ENCODE results near the gene SH3BP2. TPM values are rescaled to one million over a fixed set of nuclear protein-coding genes. Genes with fewer than 3 reads are reported as not detected.

The SH3BP2 gene
- total RNA-seq, 4 donors from 2014 or later, result 54.8 to 208 (median 102) TPM

GRCh38 chr4:2814627-2815270 lies 21.9 kb downstream of the SH3BP2 start:
- Histone ChIP-seq H3K27me3 (no peaks in the 10 kb centered on the region), H3K4me1 (peaks cover 4 to 61% (median 34%) of the 10 kb centered on the region in 4 donors), H3K4me3 (no peak overlapping the region), H3K27ac (peak overlapping the region in 1 of 4 donors; percentile 8), H3K36me3 (no peaks in the 10 kb centered on the region), H3K9me3 (no peaks in the 10 kb centered on the region)
- DNase-seq, result no peak
- TF ChIP-seq POLR2A (IDR thresholded peaks at IDR 0.05), result no peak
- TF ChIP-seq CTCF (IDR thresholded peaks at IDR 0.05), result no peak

- no peak for DNase-seq
- no peak for TF ChIP-seq POLR2A (IDR thresholded peaks at IDR 0.05)
- TF ChIP-seq CTCF (IDR thresholded peaks at IDR 0.05), result no peak
- peaks cover 4 to 43% (median 25%) of the 10 kb centered on the region in 4 donors for H3K4me1 ChIP-seq
- H3K27me3 ChIP-seq, result no peaks in the 10 kb centered on the region
- H3K9me3 ChIP-seq, result no peaks in the 10 kb centered on the region
- H3K4me3 ChIP-seq, result no peak overlapping the region
- no peak overlapping the region for H3K27ac ChIP-seq
- peaks cover 0 to 10% (median 0%) of the 10 kb centered on the region in 3 donors for H3K36me3 ChIP-seq
Measured at GRCh38 chr4:2816401-2816954, 23.6 kb downstream of the SH3BP2 start.

- no peak for DNase-seq
- peaks cover 0 to 37% (median 18%) of the 10 kb centered on the region in 4 donors for H3K4me1 ChIP-seq
- no peak overlapping the region for H3K27ac ChIP-seq
- peaks cover 0 to 14% (median 0%) of the 10 kb centered on the region in 3 donors for H3K36me3 ChIP-seq
- peak overlapping the region in 2 of 4 donors; percentile 64 to 68 for H3K4me3 ChIP-seq
- no peak for TF ChIP-seq CTCF (IDR thresholded peaks at IDR 0.05)
- TF ChIP-seq POLR2A (IDR thresholded peaks at IDR 0.05), result no peak
- H3K27me3 ChIP-seq, result no peaks in the 10 kb centered on the region
- no peaks in the 10 kb centered on the region for H3K9me3 ChIP-seq
Measured at GRCh38 chr4:2817137-2817536, 24.3 kb downstream of the SH3BP2 start.

GRCh38 chr4:2817701-2818350 lies 24.9 kb downstream of the SH3BP2 start:
- DNase-seq, result peak in 2 of 3 donors; percentile 73 to 79
- H3K36me3 ChIP-seq, result peaks cover 0 to 20% (median 0%) of the 10 kb centered on the region in 3 donors
- TF ChIP-seq POLR2A (IDR thresholded peaks at IDR 0.05) (no peak), CTCF (IDR thresholded peaks at IDR 0.05) (no peak)
- no peaks in the 10 kb centered on the region for H3K9me3 ChIP-seq
- peak overlapping the region in 3 of 4 donors; percentile 0 to 69 (median 41) for H3K27ac ChIP-seq
- peaks cover 0 to 31% (median 14%) of the 10 kb centered on the region in 4 donors for H3K4me1 ChIP-seq
- H3K27me3 ChIP-seq, result no peaks in the 10 kb centered on the region
- H3K4me3 ChIP-seq, result peak overlapping the region; percentile 62 to 68 (median 64)

GRCh38 chr4:2818351-2818939 lies 25.6 kb downstream of the SH3BP2 start:
- peaks cover 0 to 27% (median 0%) of the 10 kb centered on the region in 3 donors for H3K36me3 ChIP-seq
- H3K27me3 ChIP-seq, result no peaks in the 10 kb centered on the region
- TF ChIP-seq CTCF (IDR thresholded peaks at IDR 0.05) (no peak), POLR2A (IDR thresholded peaks at IDR 0.05) (no peak)
- H3K9me3 ChIP-seq, result no peaks in the 10 kb centered on the region
- peak overlapping the region; percentile 62 to 68 (median 64) for H3K4me3 ChIP-seq
- peaks cover 0 to 32% (median 11%) of the 10 kb centered on the region in 4 donors for H3K4me1 ChIP-seq
- DNase-seq, result no peak
- H3K27ac ChIP-seq, result peak overlapping the region in 3 of 4 donors; percentile 41 to 69 (median 67)

All from Peyer's patch (tissue), 4 donors.